ENCODE data around the gene STYK1. TPM values are rescaled to one million over a fixed set of nuclear protein-coding genes. Genes with fewer than 3 reads are reported as not detected.

The STYK1 gene
- total RNA-seq: under 1 TPM in 1 of 9 donors, not detected in 8; 0.21 TPM
- under 1 TPM in 1 of 2 donors, not detected in 1; 0.01 TPM for polyA plus RNA-seq
- long read RNA-seq, donor 1: 0 reads
- long read RNA-seq, donor 2: 0 reads
- long read RNA-seq, donor 3: 0 reads

GRCh38 chr12:10673659-10674384 lies at the start of gene STYK1:
Gene STYK1, minus strand, starts transcription at chr12:10674052. Its CDS starts 39,434 bp downstream, at chr12:10634618.
- Histone ChIP-seq H3K4me1 (peaks cover 0 to 12% (median 0%) of the 10 kb centered on the region in 12 donors), H3K9me3 (no peaks in the 10 kb centered on the region), H3K36me3 (no peaks in the 10 kb centered on the region), H3K27ac (no peak within 1 kb of the TSS), H3K27me3 (peaks cover 0 to 34% (median 16%) of the 10 kb centered on the region in 9 donors), H3K4me3 (peak within 1 kb of the TSS; percentile 10 to 59 (median 48))
- WGBS, 4 donors: 1 to 4% (median 2%) methylated on average over 26 to 35 of the region's 35 CpGs
- ATAC-seq: peak in 3 of 4 donors; percentile 41 to 55 (median 54)
- intact Hi-C loops (cut with DNase I): no loop called here
- peak in 4 of 5 donors; percentile 8 to 69 (median 26) for DNase-seq
- TF ChIP-seq CTCF (IDR thresholded peaks at IDR 0.05) (peak; percentile 58 to 89 (median 73)), POLR2A (IDR thresholded peaks at IDR 0.05) (no peak)

GRCh38 chr12:10722905-10723746 lies 49.3 kb upstream of the STYK1 start, which contains the start of gene YBX3:
Gene YBX3, minus strand, starts transcription at chr12:10723323. Its CDS starts 212 bp downstream, at chr12:10723111.
- DNase-seq (peak; percentile 90 to 93 (median 91)), ATAC-seq (peak; percentile 62 to 86 (median 78))
- Histone ChIP-seq H3K9me3 (no peaks in the 10 kb centered on the region), H3K27me3 (peaks cover 0 to 5% (median 0%) of the 10 kb centered on the region in 9 donors), H3K27ac (peak within 1 kb of the TSS; percentile 92 to 100 (median 98)), H3K36me3 (peaks cover 0 to 4% (median 0%) of the 10 kb centered on the region in 9 donors), H3K4me1 (peaks cover 13 to 47% (median 39%) of the 10 kb centered on the region in 12 donors), H3K4me3 (peak within 1 kb of the TSS; percentile 77 to 100 (median 92))
- TF ChIP-seq POLR2A (IDR thresholded peaks at IDR 0.05): peak in 1 of 2 donors; percentile 93
- peak in 1 of 12 donors; percentile 6 for TF ChIP-seq CTCF (IDR thresholded peaks at IDR 0.05)
- 0% methylated on average over 11 to 95 of the region's 95 CpGs for WGBS, 4 donors
- intact Hi-C loops (cut with DNase I): loop anchor here in 9 of 10 donors (2.0 to 10.0 kb wide), 10 partner anchors 26 to 518 kb away; partner anchors contain the start of genes MAGOHB (in 6 of the 9) and GABARAPL1 (in 5 of the 9)

GRCh38 chr12:10722502-10722904 lies 48.7 kb upstream of the STYK1 start:
- Histone ChIP-seq H3K9me3 (no peaks in the 10 kb centered on the region), H3K4me1 (peaks cover 13 to 53% (median 45%) of the 10 kb centered on the region in 12 donors), H3K4me3 (peak overlapping the region; percentile 77 to 100 (median 92)), H3K27ac (peak overlapping the region; percentile 92 to 100 (median 98)), H3K36me3 (peaks cover 0 to 10% (median 0%) of the 10 kb centered on the region in 9 donors), H3K27me3 (peaks cover 0 to 5% (median 0%) of the 10 kb centered on the region in 9 donors)
- WGBS, 4 donors: 0% methylated on average over 28 to 36 of the region's 36 CpGs
- TF ChIP-seq CTCF (IDR thresholded peaks at IDR 0.05) (peak in 6 of 12 donors; percentile 2 to 30 (median 20)), POLR2A (IDR thresholded peaks at IDR 0.05) (no peak)
- intact Hi-C loops (cut with DNase I): loop anchor here in 9 of 10 donors (2.0 to 10.0 kb wide), 10 partner anchors 26 to 518 kb away; partner anchors contain the start of genes MAGOHB (in 6 of the 9) and GABARAPL1 (in 5 of the 9)
- DNase-seq (peak; percentile 33 to 70 (median 53)), ATAC-seq (peak in 3 of 4 donors; percentile 14 to 60 (median 57))

All from heart left ventricle (tissue), 16 donors.